Esophagus muscularis mucosa (tissue), 4 donors: ENCODE data around the gene SCYGR8. TPM values are rescaled to one million over a fixed set of nuclear protein-coding genes. Genes with fewer than 3 reads are reported as not detected.

ENCODE experiments used
- DNase-seq: peaks from one replicate; pipeline ENCODE4 v3.0.0-alpha.2; 2017; ENCODE audit errors: extremely low spot score
- H3K27ac ChIP-seq, 4 donors: fragments of 200-600 bp; sonication (generic); replicated peaks in 1 of 4; 1 replicate in 3 of 4; 2 replicates in 1 of 4; pipeline ENCODE4 v1.5.1; 2016 to 2019; ENCODE audit warnings: mild to moderate bottlenecking in 1 of 4
- H3K27me3 ChIP-seq, 4 donors: fragments of 200-600 bp; sonication (generic); one replicate each; pipeline versions ENCODE4 v1.5.1 to v1.6.0; 2016 to 2019
- H3K36me3 ChIP-seq, 4 donors: fragments of 200-600 bp; sonication (generic); one replicate each; pipeline ENCODE4 v1.5.1; 2016 to 2019
- H3K4me1 ChIP-seq, 4 donors: fragments of 200-600 bp; sonication (generic); one replicate each; pipeline ENCODE4 v1.5.1; 2016 to 2019
- H3K4me3 ChIP-seq, 4 donors: fragments of 200-600 bp; sonication (generic); 1 replicate in 2 of 4; 2 replicates in 2 of 4; pipeline ENCODE4 v1.5.1; 2016 to 2019; ENCODE audit warnings: mild to moderate bottlenecking in 4 of 4, moderate library complexity in 1 of 4
- H3K9me3 ChIP-seq, 4 donors: fragments of 200-600 bp; sonication (generic); 1 replicate in 3 of 4; 2 replicates in 1 of 4; pipeline ENCODE4 v1.5.1; 2016 to 2019
- EP300 ChIP-seq: sonication (generic); formaldehyde crosslinking; IDR thresholded peaks from one replicate; pipeline ENCODE4 v1.6.1; 2017; ENCODE audit warnings: antibody characterized with exemption
- WGBS: methylation state at CpG from one replicate; pipeline ENCODE4 v1.1.5; 2018; 5-methylcytosine and 5-hydroxymethylcytosine counted together
- intact Hi-C: fragments of 100-400 bp; cut with DNase I; formaldehyde crosslinking; loops from one replicate; pipeline ENCODE4 v1.15.1; 2023
- small RNA-seq, 3 donors: library from RNA; depleted of rRNA; stranded (forward); fragments of <200 nt; gene quantifications; one replicate each; pipeline ENCODE3, GENCODE V24; 2016
- total RNA-seq, 4 donors: library from RNA; depleted of rRNA; stranded (reverse); fragments of >200 nt; gene quantifications; one replicate each; pipeline versions ENCODE4 v1.1.0 to v1.2.1, GENCODE V29; 2016
- TF ChIP-seq, protein P1 (sequence below), 3 experiments: fragments of 200-600 bp in 2 of 3; fragments of 450-650 bp in 1 of 3; sonication (generic) in 2 of 3; IDR thresholded peaks; one replicate each; pipeline ENCODE4 v1.5.1; 2017 to 2019; ENCODE audit warnings: antibody characterized with exemption in 3 of 3, mild to moderate bottlenecking in 2 of 3, moderate library complexity in 1 of 3

Gene SCYGR8
- total RNA-seq, 4 donors from 2014 or later: not detected

DNA sequence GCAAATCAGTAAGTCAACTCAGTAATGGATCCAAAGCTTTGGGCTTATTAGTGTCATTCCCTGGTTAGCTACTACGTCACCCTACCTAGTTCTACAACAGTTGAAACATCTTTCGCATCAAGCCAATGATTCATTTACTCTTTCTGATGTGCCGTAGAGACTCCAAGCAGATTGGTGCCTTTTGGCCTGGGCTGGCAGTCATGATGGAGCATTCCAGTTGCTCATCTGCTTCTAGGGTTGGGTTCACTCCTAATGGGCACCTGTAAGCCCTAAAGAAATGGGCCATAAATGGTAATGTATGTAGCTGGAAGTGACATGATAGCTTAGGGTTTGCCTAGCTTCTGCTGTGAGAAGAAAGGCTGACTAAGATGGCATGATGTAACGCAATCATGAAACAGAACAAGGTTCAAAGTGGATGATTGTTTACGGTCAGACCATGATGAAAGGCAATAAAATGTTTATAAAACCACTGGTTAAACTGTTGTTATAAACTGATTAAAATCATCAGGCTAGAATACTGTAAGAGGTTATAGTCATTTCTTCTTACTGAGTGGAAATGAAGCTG is 47.5 kb downstream of the SCYGR8 start:
- 89% methylated on average over 5 of the region's 5 CpGs for WGBS
- Histone ChIP-seq H3K4me1 (no peaks in the 10 kb centered on the region), H3K27me3 (no peaks in the 10 kb centered on the region), H3K4me3 (no peak overlapping the region), H3K27ac (no peak overlapping the region), H3K9me3 (no peaks in the 10 kb centered on the region), H3K36me3 (no peaks in the 10 kb centered on the region)
- TF ChIP-seq, protein P1, sequence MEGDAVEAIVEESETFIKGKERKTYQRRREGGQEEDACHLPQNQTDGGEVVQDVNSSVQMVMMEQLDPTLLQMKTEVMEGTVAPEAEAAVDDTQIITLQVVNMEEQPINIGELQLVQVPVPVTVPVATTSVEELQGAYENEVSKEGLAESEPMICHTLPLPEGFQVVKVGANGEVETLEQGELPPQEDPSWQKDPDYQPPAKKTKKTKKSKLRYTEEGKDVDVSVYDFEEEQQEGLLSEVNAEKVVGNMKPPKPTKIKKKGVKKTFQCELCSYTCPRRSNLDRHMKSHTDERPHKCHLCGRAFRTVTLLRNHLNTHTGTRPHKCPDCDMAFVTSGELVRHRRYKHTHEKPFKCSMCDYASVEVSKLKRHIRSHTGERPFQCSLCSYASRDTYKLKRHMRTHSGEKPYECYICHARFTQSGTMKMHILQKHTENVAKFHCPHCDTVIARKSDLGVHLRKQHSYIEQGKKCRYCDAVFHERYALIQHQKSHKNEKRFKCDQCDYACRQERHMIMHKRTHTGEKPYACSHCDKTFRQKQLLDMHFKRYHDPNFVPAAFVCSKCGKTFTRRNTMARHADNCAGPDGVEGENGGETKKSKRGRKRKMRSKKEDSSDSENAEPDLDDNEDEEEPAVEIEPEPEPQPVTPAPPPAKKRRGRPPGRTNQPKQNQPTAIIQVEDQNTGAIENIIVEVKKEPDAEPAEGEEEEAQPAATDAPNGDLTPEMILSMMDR (IDR thresholded peaks at IDR 0.05): no peak
- TF ChIP-seq EP300: no peak
- peak; percentile 34 for DNase-seq
- intact Hi-C loops: no loop called here

Small RNAs within 50 kb of the gene (small RNA-seq; reads per million reads assigned to genes)
- gene RNA5SP121 (0 reads per million in 3 donors), gene SNRPGP8 (0 reads per million in 3 donors)

Other genes starting within 250 kb of the SCYGR8 start
- gene SCYGR2, start 147.0 kb upstream of the SCYGR8 start, total RNA-seq: not detected
- gene SCYGR3, start 131.1 kb upstream of the SCYGR8 start, total RNA-seq: not detected
- gene SCYGR4, start 128.4 kb upstream of the SCYGR8 start, total RNA-seq: not detected
- gene SCYGR5, start 79.1 kb upstream of the SCYGR8 start, total RNA-seq: not detected
- 1 to 10 TPM in 1 of 4 donors, under 1 TPM in 3; 0.40 to 1.5 (median 0.69) TPM for gene SLC19A3, start 27.9 kb upstream of the SCYGR8 start, total RNA-seq
- not detected for gene SCYGR6, start 21.1 kb upstream of the SCYGR8 start, total RNA-seq
- not detected for gene SCYGR7, start 17.6 kb upstream of the SCYGR8 start, total RNA-seq
- 1 to 10 TPM in 1 of 4 donors, not detected in 3; 3.5 TPM for gene CCL20, start 67.9 kb downstream of the SCYGR8 start, total RNA-seq
- under 1 TPM in 2 of 4 donors, not detected in 2; 0.26 to 0.33 TPM for gene DAW1, start 125.7 kb downstream of the SCYGR8 start, total RNA-seq